Astrocyte of the cerebellum (primary cell): ENCODE results near the gene NID2.

Source experiments
- DNase-seq: peaks from one replicate; pipeline ENCODE4 v3.0.0-alpha.2; 2011; ENCODE audit warnings: low read depth
- H3K4me3 ChIP-seq: 2 replicates; pipeline ENCODE4 v1.5.1; 2011; ENCODE audit warnings: mild to moderate bottlenecking, low read depth, low read length, moderate library complexity
- CTCF ChIP-seq: IDR thresholded peaks from 2 replicates; pipeline ENCODE4 v1.5.1; 2012; ENCODE audit warnings: low read length, low read depth, moderate library complexity, mild to moderate bottlenecking; ENCODE audit errors: missing control alignments
- in situ Hi-C: cut with HindIII; loops from 2 replicates; pipeline ENCODE4 v1.10.0; 2017; ENCODE audit warnings: low sequenced_read_pairs

NID2 gene

GRCh38 chr14:51990488-51990887 lies 78.4 kb downstream of the NID2 start:
- H3K4me3 ChIP-seq, result peak overlapping the region; percentile 95
- TF ChIP-seq CTCF, result no peak
- no peak for DNase-seq
- in situ Hi-C loops, result loop anchor here (5.0 kb wide), 1 partner anchor 142 kb away; no protein-coding TSS in a partner anchor

GRCh38 chr14:51989293-51990234 lies 79.3 kb downstream of the NID2 start, which contains the start of gene RTRAF:
TSS of gene RTRAF (plus strand) at chr14:51989546. CDS start at chr14:51989640, 94 bp downstream.
- peak within 1 kb of the TSS; percentile 95 for H3K4me3 ChIP-seq
- no peak for TF ChIP-seq CTCF
- DNase-seq, result peak; percentile 85
- in situ Hi-C loops, result loop anchor here (5.0 kb wide), 1 partner anchor 143 kb away; no protein-coding TSS in a partner anchor

GRCh38 chr14:51988221-51988620 lies 80.6 kb downstream of the NID2 start:
- in situ Hi-C loops, result no loop called here

GRCh38 chr14:51981218-51981854 lies 87.5 kb downstream of the NID2 start:
- no peak for TF ChIP-seq CTCF
- DNase-seq, result no peak
- in situ Hi-C loops, result no loop called here
- H3K4me3 ChIP-seq, result no peak overlapping the region

More at GRCh38 chr14:51988221-51988620, 80.6 kb downstream of the NID2 start:
- TF ChIP-seq CTCF, result no peak
- DNase-seq, result no peak
- no peak overlapping the region for H3K4me3 ChIP-seq

- DNase-seq, result peak; percentile 71
- peak; percentile 90 for TF ChIP-seq CTCF
Measured at GRCh38 chr14:51979088-51979709, 89.7 kb downstream of the NID2 start.

GRCh38 chr14:51978681-51979085 lies 90.2 kb downstream of the NID2 start:
- H3K4me3 ChIP-seq, result no peak overlapping the region
- no peak for DNase-seq
- in situ Hi-C loops, result no loop called here
- no peak for TF ChIP-seq CTCF

More at GRCh38 chr14:51979088-51979709, 89.7 kb downstream of the NID2 start:
- in situ Hi-C loops, result no loop called here
- H3K4me3 ChIP-seq, result no peak overlapping the region
